Measurements from ENCODE around the gene SEC14L5. TPM values are rescaled to one million over a fixed set of nuclear protein-coding genes. Genes with fewer than 3 reads are reported as not detected.

Gene SEC14L5
- total RNA-seq, 1 donor from 2014 or later, result not detected

DNA sequence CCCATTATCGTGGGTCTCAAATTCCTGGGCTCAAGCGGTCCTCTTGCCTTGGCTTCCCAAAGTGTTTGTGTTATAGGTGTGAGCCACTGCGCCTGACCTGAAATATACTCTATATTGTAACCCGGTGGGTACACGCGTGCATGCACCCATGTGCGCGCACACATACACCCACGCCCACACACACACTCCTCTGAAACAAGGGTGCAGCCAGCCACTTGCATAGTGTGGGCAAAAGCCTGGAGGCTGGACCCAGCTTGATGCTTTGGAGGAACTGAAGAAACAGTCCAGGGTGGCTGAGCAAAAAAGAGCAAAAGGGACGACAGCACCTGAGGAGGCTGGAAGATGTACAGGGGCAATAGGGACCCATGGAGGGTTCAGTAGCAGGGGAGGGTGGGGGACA lies 45.7 kb downstream of the SEC14L5 start:
- Histone ChIP-seq H3K27me3 (ENCODE audit: control insufficient read depth, insufficient read depth, low read length) (peaks cover 6% of the 10 kb centered on the region), H3K4me3 (ENCODE audit: low read depth, low read length) (no peak overlapping the region), H3K36me3 (ENCODE audit: control insufficient read depth, insufficient read depth, low read length) (no peaks in the 10 kb centered on the region)
- no peak for DNase-seq (ENCODE audit: low read depth)
- TF ChIP-seq, protein P1, sequence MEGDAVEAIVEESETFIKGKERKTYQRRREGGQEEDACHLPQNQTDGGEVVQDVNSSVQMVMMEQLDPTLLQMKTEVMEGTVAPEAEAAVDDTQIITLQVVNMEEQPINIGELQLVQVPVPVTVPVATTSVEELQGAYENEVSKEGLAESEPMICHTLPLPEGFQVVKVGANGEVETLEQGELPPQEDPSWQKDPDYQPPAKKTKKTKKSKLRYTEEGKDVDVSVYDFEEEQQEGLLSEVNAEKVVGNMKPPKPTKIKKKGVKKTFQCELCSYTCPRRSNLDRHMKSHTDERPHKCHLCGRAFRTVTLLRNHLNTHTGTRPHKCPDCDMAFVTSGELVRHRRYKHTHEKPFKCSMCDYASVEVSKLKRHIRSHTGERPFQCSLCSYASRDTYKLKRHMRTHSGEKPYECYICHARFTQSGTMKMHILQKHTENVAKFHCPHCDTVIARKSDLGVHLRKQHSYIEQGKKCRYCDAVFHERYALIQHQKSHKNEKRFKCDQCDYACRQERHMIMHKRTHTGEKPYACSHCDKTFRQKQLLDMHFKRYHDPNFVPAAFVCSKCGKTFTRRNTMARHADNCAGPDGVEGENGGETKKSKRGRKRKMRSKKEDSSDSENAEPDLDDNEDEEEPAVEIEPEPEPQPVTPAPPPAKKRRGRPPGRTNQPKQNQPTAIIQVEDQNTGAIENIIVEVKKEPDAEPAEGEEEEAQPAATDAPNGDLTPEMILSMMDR (IDR thresholded peaks at IDR 0.05; ENCODE audit: insufficient read depth, low read length, poor library complexity, severe bottlenecking), result no peak

DNA sequence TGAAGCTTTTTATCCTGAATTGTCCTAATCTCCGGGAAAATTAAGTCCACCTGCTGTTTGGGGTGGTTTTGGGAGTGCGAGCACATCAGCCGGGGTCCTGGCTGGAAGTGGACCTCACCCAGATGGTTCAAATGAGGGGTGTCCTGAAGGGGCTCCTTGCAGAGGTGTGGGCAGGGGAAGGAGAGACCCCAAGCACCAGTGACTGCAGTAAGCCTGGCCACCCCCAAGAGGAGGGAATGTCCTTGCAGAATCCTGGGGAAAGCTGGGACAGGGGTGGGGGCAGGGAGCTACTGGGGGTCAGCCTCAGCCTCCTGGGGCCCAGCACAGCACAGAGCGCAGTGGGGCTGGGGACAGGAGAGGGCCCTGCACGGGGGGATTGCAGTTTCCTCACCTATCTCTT lies 46.2 kb downstream of the SEC14L5 start:
- TF ChIP-seq, protein P1 (IDR thresholded peaks at IDR 0.05; ENCODE audit: insufficient read depth, low read length, poor library complexity, severe bottlenecking), result no peak
- H3K27me3 ChIP-seq (ENCODE audit: control insufficient read depth, insufficient read depth, low read length), result peaks cover 6% of the 10 kb centered on the region
- H3K4me3 ChIP-seq (ENCODE audit: low read depth, low read length), result no peak overlapping the region
- DNase-seq (ENCODE audit: low read depth), result no peak
- H3K36me3 ChIP-seq (ENCODE audit: control insufficient read depth, insufficient read depth, low read length), result no peaks in the 10 kb centered on the region

DNA sequence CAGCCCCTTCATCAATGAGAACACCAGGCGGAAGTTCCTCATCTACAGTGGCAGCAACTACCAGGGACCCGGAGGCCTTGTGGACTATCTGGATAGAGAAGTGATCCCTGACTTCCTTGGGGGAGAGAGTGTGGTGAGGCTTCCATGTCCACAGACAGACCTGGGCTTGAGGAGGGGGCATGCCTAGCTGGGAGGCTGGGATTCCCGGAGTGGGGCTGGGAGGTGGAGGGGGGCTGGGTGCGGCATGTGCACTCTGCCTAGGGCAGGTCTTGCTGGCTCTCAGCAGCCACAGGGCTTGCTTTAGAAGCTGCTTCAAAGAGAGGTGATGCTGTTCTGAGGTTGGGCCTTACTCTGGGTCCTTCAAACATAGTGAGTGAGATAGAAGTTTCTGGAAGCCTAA lies 47.8 kb downstream of the SEC14L5 start:
- DNase-seq (ENCODE audit: low read depth), result no peak

DNA sequence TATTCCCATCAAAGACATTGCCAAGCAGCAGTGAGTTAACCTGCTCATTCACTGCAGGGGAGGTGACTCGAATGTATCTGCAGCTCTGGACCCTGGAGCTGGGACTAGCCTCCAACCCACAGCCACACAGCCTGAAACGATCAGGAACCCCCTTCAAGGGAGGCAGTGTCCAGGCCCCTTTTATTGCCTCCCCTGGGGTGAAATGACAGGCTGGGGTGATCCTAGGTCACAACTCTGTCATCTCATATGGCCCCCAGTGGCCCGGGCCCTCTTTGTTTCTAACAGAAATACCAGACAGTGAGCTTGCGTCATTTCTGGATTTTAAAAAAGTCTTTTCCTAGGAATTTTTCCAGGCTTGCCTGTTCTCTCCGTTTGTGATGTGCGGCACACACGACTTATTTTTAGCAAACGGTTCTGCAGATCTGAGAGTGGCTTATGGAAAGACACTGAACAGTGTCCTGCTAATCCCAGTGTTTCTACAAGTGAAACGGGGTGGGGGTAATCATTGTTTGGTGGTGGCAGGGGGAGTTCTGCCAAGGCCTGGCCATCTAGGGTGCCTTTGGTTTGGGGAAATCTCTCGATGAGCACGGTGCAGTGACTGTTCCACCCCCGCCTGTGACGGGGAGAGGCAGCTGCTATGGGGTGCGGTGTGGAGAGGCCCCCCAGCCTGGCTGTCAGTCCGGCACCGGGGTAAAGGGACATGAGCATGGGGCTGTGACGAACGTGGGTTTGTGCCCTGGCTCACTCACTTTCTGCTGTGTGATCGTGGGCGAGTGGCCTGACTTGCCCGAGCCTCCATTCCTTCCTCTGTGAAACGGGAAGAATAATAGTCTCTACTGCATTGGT lies 48.4 kb downstream of the SEC14L5 start:
- DNase-seq (ENCODE audit: low read depth), result no peak
- peaks cover 18% of the 10 kb centered on the region for H3K27me3 ChIP-seq (ENCODE audit: control insufficient read depth, insufficient read depth, low read length)
- H3K36me3 ChIP-seq (ENCODE audit: control insufficient read depth, insufficient read depth, low read length), result no peaks in the 10 kb centered on the region
- no peak overlapping the region for H3K4me3 ChIP-seq (ENCODE audit: low read depth, low read length)
- TF ChIP-seq, protein P1 (IDR thresholded peaks at IDR 0.05; ENCODE audit: insufficient read depth, low read length, poor library complexity, severe bottlenecking), result no peak

More for the DNA sequence above, 47.8 kb downstream of the SEC14L5 start:
- TF ChIP-seq, protein P1 (IDR thresholded peaks at IDR 0.05; ENCODE audit: insufficient read depth, low read length, poor library complexity, severe bottlenecking), result no peak
- Histone ChIP-seq H3K36me3 (ENCODE audit: control insufficient read depth, insufficient read depth, low read length) (no peaks in the 10 kb centered on the region), H3K27me3 (ENCODE audit: control insufficient read depth, insufficient read depth, low read length) (peaks cover 15% of the 10 kb centered on the region), H3K4me3 (ENCODE audit: low read depth, low read length) (no peak overlapping the region)

DNA sequence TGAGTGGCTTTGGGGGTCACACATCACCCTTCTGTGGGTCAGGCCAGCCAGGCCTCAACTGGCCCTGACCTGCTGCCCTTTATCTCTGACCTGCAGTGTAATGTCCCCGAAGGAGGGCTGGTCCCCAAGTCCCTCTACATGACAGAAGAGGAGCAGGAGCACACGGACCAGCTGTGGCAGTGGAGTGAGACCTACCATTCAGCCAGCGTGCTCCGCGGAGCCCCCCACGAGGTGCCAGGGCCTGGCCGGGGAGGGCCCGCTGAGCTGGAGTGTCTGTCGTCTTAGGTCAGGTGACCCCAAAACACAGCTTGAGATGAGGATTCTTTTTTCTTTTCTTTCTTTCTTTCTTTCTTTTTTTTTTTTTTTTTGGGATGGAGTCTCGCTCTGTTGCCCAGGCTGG lies 49.1 kb downstream of the SEC14L5 start:
- Histone ChIP-seq H3K36me3 (ENCODE audit: control insufficient read depth, insufficient read depth, low read length) (no peaks in the 10 kb centered on the region), H3K4me3 (ENCODE audit: low read depth, low read length) (no peak overlapping the region), H3K27me3 (ENCODE audit: control insufficient read depth, insufficient read depth, low read length) (peaks cover 24% of the 10 kb centered on the region)
- TF ChIP-seq, protein P1 (IDR thresholded peaks at IDR 0.05; ENCODE audit: insufficient read depth, low read length, poor library complexity, severe bottlenecking), result no peak
- no peak for DNase-seq (ENCODE audit: low read depth)
